HG03108 (cell line): ENCODE data around the gene RASSF7.
"Not testable (repeated sequence)": the region's sequence is repeated elsewhere in the genome, so short reads cannot be mapped to it uniquely, and the experiment has no call there.

Source experiments
- ATAC-seq: cut with Tn5 transposase; IDR thresholded peaks from one replicate; pipeline ENCODE4 v1.9.1; 2021; ENCODE audit warnings: moderate library complexity; ENCODE audit not compliant: unreplicated experiment

The RASSF7 gene, protein sequence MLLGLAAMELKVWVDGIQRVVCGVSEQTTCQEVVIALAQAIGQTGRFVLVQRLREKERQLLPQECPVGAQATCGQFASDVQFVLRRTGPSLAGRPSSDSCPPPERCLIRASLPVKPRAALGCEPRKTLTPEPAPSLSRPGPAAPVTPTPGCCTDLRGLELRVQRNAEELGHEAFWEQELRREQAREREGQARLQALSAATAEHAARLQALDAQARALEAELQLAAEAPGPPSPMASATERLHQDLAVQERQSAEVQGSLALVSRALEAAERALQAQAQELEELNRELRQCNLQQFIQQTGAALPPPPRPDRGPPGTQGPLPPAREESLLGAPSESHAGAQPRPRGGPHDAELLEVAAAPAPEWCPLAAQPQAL

DNA sequence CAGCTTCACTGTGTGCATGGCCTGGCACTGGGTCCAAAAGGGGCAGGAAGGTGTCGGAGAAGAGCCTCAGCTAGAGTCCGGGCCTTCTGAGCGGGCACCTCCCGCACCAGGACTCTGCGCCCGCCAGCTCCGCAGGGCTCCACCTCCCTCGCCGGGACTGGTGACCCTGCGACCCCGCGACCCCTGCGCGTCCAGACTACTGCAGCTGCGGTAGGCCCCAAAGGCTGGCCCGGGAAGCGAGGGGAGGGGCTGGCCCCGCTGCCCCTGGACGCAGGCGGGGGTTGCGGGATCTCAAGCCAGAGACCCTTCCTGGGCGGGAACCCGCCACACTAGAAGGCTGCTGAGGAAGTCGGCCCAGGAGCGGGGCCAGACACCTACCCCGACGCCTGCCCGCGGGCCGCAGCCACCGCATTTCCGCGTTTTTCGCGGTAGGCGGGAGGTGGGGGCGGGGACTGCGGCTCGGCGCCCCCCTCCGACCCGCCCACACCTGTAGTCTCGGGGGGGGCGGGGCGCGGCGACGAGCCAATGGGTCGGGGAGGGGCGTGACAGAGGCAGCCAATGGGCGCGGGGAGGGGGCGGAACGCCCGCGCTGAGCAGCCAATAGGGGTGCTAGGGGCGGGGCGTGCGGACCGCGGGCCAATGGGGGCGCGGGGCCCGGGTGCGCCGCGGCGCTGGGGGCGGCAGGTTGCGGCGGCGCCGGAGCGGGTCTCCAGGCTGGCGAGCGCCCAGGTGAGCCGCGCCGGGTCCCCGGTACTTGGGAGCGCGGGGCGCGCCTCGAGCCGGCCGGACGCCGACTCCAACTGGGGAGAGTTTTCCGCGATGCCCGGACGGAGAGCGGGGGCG, at the start of gene RASSF7, which contains the start of gene LMNTD2:
RASSF7 (plus strand) TSS at position 666 of the 843 bp plus-strand sequence. CDS start 799 bp downstream, outside the sequence.
LMNTD2 (minus strand) TSS at position 434 of the 843 bp plus-strand sequence; CDS start at position 412, 22 bp downstream.
- ATAC-seq = peak; percentile 66

DNA sequence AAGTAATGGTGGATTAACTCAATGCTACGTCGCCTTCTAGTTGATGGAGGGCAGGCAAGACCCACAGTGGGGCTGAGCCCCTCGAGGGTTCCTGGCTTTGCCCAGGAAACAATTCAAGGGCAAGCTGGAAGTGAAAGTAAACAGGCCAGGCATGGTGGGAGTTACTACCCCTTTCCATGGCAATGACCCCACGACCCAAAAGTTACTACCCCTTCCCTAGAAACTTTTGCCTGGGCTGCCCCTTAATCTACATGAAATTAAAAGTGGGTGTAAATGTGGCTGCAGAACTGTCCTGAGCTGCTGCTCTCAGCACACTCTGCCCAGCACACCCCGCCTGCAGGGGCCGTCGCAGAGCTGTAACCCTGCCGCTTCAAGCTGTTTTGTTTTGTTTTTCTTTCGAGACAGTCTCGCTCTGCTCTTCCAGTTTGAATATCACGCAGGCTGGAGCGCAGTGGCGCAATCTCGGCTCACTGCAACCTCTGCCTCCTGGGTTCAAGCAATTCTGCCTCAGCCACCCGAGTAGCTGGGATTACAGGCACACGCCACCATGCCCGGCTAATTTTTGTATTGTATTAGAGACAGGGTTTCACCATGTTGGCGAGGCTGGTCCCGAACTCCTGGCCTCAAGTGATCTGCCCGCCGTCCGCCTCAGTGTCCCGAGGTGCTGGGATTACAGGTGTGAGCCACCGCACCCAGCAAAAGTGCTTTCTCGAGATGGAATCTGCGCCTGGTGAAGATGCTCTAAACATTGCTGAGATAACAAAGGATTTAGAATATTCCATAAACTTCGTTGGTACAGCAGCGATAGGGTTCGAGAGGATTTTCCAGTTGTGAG, 47.8 kb upstream of the RASSF7 start:
- no peak for ATAC-seq

DNA sequence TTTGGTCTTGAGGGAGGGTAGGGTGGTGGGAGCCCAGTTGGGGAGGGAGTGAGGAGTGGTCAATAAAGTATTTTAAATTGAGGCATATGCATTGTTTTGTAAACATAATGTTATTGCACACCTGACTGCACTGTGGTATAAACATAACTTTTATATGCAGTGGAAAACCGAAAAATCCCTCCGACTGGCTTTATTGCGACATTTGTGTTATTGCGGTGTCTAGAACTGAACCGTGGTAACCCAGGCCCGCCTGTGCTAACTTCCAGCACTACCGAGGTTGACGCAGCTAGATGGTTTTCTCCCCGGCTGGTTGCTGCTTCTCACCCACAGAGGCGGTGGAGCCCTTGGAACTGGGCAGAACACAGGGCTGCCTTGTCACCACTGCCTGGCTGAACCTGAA, 46.2 kb upstream of the RASSF7 start:
- ATAC-seq = no peak

DNA sequence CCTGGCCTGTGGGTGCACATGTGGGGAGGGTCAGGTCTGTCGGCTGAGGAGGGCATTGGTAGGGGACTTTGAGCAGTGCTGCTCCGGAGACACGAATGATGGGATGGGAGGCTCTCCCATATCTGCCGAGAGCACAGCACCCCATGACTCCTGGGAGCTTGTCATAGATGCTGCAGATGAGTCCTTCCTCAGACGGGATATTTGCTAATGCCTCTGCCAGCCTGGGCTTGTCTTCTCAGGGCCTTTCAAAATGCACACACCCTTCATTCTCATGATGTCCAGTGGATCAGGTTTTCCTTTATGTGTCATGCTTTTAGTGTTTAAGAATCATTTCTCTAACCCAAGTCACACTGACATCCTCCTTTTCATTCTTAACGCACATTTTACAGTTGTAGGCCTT, 45.6 kb upstream of the RASSF7 start:
- ATAC-seq = no peak

DNA sequence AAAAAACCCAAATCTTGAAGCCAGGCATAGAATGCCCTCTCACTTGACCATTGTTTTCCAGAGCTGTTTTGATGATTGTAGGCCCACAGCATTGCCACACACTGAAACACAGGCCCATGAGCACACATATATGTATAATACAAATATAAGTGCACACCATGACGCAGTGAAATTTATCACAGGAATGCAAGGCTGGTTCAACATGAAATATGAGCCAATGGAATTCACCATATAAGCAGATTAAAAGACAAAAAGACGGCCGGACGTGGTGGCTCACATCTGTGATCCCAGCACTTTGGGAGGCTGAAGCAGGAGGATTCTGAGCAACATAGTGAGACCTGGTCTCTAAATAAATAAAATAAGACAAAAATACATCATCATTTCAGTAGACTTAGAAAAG, 44.4 kb upstream of the RASSF7 start:
- ATAC-seq = no peak

DNA sequence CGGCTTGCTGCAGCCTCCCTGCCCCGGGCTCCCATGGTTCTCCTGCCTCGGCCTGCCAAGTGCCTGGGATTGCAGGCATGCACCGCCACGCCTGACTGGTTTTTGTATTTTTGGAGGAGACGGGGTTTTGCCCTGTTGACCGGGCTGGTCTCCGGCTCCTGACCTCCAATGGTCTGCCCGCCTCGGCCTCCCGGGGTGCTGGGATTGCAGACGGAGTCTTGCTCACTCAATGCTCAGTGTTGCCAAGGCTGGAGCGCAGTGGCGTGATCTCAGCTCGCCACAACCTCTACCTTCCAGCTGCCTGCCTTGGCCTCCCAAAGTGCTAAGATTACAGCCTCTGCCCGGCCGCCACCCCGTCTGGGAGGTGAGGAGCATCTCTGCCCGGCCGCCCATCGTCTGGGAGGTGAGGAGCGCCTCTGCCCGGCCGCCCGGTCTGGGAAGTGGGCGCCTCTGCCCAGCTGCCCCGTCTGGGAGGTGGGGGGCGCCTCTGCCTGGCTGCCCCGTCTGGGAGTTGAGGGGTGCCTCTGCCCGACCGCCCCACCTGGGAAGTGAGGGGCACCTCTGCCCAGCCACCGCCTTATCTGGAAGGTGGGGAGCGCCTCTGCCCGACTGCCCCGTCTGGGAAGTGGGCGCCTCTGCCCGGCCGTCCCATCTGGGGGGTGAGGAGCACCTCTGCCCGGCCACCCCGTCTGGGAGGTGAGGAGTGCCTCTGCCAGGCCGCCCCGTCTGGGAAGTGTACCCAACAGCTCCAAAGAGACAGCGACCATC, 43.7 kb upstream of the RASSF7 start:
- not testable (repeated sequence) for ATAC-seq

DNA sequence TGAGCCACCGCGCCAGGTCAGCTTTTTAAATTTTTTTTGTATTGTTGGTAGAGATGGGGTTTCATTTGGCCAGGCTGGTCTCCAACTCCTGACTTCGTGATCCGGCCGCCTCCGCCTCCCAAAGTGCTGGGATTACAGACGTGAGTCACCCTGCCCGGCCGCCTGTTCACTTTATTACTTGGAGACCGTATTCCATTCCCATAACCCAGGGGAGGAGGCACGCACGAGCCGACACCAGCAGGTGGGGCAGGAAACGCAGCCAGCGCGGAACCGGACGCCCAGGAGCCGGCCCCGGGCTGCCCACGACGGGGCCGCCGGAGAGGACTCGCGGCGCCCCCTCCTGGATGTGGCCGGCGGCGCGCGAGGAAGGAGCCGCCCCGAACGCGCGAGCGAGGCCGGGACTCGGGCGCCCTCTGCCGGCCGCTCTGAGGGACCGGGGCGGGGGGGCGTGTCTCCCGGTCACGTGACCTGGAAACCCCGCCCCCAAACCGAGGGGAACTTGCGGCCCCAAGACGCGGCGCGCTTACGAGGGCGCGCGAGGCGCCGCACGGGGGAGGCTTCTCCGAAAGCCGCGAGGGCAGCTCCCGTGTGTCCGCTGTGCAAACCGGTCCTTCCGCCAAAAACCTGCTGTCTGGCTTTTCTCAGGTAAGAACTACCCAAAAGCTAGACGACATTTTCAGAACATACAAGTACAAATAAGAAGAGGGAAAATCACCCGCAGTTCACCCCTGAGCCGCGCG, 42.1 kb upstream of the RASSF7 start:
- peak; percentile 88 for ATAC-seq

DNA sequence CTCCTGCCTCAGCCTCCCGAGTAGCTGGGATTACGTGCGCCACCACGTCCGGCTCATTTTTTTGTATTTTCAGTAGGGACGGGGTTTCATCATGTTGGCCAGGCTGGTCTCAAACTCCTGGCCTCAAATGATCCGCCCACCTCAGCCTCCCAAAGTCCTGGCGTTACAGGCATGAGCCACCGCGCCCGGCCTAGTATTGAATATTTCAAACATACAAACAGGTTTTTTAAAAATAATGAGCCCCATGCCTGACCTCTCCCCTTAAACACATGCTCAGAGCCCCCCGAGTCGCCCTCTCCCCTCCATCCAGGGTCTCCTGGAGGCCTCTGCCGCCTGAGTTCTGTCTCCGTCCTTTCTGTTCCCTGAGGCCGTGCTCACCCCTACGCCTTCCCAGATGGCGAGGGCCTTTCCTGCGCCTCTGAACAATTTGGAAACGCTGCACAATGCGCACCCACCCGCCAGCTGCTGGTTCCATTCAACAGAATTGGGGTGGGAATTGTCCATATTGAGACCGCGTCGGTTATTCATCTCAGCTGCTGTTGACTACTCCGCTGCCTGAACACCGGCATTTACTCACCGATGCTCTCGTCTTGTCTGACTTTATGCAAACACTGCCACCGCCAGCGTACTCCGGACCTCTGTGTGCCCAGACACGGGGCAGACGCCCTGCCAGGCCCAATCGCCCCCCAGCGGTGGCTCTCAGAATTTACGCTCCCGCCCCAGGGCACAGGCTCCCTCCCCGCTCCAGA, 40.2 kb upstream of the RASSF7 start:
- ATAC-seq = no peak

DNA sequence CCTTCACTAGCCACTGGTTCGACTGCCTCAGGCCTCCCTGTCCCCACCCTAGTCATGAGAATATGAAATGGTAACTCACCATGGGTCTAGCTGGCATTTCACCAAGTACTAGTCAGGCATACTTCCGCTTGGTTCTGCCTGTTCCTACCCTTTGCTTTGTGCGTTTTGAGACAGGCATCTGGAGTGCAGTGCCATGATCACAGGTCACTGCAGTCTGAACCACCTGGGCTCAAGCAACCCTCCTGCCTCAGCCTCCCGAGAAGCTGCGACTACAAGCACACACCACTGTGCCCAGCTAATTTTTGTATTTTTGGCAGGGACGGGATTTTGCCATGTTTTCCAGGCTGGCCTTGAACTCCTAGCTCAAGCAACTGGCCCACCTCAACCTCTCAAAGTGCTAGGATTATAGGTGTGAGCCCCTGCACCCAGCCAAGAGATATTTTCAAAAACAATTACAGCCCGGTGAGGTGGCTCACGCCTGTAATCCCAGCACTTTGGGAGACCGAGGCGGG, 39.5 kb upstream of the RASSF7 start:
- no peak for ATAC-seq

DNA sequence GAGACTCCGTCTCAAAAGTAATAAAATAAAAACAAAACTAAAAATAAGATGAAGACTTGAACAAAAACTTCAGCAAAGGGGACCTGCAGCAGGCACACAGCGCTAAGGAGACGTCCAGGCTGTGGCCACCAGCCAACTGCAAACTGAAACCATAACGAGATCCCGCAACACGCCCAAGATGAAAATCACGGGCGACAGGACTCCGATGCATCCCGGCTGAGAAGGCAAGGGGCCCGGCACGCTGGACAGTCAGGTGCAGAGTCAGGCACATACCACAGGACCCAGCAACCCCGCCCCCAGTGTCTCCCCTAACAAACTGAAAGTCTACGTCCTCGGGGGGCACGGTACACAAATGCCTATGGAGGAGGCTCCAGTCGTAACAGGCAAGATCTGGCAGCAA, 34.6 kb upstream of the RASSF7 start:
- ATAC-seq = no peak

DNA sequence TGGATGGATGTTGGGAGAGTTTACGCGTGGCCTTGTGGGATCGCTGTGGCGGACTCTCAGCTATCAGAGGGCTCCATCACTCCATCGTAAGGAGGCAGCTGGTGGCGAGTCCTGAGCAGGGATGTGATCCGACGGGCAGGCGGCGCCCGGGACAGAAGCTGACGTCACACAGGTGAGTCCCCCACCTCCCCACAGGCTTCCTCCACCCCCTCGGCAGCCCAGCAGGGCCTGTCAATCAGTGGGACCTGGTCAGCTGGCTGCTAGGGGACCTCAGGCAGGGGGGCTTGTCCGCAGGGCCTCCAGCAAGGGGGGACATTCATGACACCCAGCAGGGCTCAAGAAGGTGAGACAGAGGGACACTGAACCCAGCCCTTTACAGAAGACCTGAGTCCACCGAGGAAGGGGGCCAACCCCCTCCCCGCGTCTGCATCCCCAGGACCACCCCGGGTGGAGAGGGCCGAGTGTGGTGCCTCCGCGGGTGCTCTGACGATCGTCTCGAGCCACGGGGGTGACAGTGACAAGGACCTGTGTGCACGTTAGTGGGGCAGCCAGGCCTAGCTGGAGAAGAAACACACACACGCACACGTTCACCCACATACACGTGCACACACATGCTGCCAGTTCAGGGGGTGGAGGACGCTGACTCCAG, 32.5 kb upstream of the RASSF7 start:
- no peak for ATAC-seq

DNA sequence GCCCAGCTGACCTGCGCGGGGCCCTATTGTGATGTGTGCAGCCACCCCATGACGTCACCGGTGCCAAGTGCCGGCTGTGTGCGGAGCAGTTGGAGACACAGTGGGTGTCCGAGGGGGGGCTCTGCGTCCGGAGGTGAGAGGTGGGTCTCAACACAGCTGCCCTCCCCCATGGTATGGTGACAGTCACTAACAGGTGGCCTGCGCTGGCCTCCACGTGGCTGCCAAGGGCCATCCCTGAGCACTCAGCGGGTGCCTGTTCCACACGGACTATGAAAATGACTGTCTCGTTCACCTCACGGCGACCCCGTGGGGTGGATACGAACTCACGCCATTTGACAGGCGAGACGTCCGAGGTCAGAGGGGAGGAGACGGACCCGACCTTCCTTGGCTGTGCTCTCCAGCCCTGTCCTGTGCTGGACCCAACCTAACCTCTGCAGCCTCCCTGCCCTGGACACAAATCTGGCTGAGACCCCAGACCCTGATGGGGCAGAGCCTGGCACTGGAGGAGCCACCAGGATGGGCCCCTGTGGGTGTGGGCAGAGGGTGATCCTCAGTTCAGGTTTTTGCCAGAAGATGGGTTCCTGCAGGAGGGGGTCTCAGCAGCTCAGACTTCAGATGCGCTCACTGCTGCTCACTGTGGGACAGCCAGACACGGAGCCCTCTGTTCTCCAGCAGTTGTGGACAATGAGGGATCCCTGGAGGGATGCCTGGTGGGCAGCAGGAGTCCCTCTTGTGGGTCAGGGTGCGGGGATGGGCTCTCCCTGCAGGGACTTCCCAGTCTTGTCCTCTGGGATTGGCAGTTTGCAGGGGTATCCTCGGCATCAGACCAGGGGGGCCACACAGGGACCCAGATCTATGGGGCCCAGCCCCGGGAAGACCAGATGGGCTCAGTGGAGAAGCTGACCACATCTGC, 31.7 kb upstream of the RASSF7 start:
- ATAC-seq = no peak

DNA sequence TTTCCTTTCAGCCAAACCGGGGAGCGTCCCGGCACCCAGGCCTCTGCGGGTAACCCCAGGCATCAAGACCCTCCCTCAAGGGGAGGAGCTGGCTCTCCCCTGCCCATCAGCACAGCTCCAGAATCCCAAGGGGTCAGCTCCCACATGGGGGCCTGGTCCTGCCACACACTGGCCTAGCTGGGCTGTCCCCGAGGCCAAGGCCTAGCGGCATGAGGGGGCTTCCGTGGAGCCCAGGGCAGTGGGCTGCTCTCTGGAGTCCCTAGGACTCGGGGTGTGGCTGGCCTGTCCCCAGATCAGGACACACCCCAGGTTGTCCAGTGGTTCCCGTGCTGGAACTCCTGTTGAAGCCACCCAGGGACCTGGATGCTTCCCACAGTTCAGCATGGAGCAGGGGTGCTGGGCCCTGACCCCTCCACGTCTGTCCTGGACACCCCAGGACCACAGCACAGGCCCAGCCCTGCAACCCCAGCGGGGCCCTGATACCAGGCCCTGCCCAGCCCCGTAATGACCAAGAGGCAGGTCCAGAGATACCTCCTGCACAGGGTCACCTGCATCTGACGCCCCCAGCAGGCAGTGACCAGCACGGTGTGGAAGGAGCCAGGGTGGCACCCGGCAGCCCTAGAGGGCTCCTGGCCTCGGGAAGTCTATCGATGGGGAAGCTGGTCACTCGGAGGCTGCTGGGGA, 30.9 kb upstream of the RASSF7 start:
- no peak for ATAC-seq

DNA sequence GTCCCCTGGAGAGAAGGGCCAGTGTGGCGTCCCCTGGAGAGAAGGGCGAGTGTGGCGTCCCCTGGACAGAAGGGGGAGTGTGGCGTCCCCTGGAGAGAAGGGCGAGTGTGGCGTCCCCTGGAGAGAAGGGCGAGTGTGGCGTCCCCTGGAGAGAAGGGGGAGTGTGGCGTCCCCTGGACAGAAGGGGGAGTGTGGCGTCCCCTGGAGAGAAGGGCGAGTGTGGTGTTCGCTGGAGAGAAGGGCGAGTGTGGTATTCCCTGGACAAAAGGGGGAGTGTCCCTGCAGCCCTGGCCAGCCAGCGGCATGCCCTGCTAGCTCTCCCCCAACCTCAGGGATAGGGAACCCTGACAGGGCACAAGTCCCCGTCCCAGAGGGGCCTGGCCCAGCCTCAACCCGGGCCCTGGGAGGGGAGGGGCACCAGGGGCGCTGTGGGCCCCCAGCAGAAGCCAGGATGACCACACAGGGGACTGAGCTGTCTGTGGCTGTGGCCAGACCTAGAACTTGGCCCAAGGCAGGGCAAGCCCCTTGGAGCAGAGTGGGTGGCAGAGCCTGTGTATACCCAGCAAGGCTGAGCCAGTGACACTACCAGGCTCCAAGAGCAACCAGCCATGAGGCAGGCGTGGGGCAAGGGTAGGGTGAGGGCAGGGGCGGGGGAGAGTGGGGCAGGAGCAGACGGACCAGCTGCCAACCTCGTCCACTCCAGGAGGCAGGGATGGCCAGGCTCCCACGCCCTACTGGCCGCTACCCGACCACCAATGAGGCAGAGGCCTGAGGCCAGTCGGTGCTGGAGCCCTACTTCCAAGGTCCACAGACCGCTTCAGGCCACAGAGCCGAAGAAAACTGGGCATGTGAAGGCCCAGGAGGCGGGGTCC, 29.6 kb upstream of the RASSF7 start:
- ATAC-seq = no peak

DNA sequence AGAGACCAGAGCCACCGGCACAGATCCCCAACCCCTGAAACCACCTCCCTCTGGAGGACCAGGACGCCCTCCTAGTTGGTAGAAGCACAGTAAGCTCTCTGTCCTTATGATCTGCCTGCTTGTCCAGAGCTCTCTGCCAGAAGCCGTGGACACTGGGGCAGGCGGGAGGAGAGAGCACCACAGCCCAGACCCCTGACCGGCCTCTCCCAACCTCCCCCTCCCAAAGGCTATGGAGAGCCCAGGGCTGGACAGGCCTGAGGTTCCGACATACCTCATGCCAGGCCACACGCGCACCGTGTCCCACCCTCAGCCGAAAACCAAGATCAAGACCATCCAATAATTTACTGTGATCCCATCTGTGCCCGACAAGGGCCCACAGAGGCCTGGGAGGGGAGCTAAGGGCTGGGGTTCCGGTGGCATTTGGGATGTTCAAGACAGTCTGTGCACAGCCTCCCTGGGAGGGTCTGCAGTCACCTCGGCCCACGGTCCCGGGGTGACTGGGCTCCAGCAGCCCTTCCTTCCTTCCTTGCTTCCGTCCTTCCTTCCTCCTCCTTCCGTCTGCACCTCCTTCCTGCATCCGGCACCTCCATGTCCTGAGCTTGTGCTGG, 28.7 kb upstream of the RASSF7 start:
- ATAC-seq = no peak
